NT2/D1 (cell line): ENCODE measurements around the gene MED25.

Experiments
- SUZ12 ChIP-seq: IDR thresholded peaks from 2 replicates; pipeline ENCODE4 v1.6.1; 2011; ENCODE audit not compliant: insufficient read length, insufficient read depth; ENCODE audit errors: extremely low read depth
- YY1 ChIP-seq: IDR thresholded peaks from 2 replicates; pipeline ENCODE4 v1.6.1; 2011; ENCODE audit not compliant: insufficient read length, insufficient read depth

DNA sequence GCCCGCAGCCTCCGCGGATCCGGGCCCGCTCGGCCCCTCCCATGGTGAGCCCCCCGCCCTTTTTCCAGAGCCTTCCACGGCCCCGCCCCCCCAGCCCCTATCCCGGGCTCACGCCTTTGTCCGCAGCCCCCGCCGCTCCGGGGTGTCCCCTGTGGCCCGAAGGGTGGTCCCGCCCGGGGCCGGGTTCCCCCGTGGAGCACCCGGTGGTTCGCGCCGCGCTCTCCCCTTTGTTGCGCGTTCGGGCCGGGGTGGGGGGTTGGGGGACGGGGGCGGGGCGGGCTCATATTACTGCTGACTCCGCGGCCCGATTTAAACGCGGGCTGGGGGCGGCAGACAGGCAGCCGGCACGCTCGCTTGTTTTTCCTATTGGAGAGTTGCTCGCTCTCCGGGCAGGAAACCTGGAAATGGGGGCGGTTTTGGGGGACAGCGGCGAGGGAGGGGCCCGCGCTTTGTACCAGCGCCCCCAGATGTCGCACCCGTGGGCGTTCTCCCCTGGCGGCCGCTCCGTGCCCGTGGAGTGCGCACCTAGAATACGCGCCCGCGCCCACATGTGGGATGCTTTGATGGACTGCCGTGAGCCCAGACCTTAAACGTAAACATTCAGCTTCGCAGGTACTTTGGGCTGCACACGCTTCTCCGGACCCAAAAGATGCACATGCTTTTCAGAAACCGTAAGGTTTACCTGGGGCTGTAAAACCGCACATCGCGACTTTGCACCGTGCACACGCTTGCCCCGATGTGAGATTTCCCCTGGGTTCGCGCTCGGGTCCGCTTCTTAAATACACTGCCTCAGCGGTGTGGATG lies 33.6 kb downstream of the MED25 start:
- no peak for TF ChIP-seq SUZ12
- TF ChIP-seq YY1 = no peak
